Measurements from ENCODE around the gene C3orf49.
A peak's percentile ranks its signal among the peaks of the same experiment; 100 is the strongest.

C3orf49 gene, protein sequence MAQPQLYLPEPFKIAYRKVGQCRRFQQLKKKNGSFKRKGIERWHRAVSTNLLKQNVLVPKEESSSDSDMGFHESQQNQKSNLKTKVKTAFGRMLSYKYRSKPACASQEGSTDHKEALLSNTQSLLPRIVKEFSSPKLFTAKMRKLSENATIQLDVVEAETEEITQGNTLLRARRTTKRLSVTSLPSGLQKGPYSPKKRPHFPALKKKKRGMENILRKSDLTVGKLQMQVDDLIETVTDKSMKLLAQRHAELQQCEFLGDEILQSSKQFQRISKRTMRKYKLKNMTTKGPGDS

DNA sequence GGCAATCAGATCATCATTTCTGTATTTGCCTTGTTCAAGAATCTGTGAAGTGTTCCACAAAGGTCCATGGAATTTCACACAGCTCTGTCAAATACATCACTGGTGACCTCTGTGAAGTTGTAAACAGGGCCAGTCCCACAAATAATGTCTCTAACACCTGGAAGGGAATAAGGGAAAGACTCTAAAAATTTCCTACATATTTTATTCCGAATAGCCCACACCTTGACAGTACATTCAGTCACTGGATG, at the start of gene C3orf49:
TSS of gene C3orf49 (plus strand) at position 149 of the 248 bp plus-strand sequence. CDS start 173 bp downstream, outside the sequence.
- DNase-seq (ENCODE audit: low read depth) = no peak

DNA sequence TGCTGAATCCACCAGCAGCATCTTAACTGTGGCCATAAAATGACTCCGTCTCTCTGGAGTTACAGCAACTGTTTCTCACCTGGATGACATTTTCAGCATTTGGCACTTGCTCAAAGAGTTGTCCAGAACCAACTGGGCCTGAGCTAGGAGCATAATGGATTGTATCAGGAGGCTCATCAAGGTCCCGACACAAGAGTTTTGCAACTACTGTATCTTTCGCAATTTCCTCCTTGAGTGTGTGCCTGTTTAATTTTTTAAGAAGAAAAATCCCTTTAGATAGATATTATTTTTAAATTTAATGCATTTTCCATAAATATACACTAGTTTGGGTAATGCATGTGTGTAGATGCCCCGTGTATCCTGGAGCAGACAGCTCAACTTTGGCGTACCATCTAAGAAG, 44.3 kb upstream of the C3orf49 start:
- DNase-seq (ENCODE audit: low read depth) = no peak

DNA sequence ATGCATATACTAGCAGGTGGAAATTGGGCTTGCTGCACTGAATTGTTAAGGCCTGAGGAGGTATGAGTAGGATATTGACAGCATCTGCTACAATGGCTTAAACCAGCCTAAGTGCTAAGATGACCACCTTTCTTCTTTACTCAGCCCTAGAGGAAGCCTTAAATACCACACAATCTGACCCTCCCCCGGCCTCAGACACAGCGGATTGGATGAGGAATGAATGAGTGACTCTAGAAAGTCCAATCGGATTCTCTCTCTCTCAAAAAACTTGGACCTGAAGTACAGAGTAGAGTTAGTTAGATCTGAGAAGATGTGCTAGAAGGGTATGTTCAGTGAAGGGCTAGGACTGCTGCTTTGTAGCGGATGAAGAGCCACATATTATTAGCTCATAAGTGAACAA, 39.9 kb upstream of the C3orf49 start:
- no peak for DNase-seq (ENCODE audit: low read depth)

DNA sequence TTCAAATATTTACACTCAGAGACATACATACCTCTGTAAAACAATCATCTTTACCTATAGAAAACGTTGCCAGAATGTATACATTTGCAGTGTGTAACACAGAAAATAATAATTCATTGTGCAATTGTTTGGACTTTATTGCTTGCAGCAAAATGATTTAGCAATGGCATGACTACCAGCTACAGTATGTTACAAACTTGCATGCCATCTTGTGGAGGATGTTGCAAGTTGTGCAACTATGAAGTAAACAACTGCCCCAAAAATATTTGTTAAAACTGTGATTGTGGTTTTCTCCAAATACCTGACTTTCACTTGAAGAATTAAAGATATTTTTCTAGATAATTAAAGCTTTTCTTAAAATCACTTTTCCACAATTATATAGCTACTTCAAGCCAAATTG, 27.1 kb upstream of the C3orf49 start:
- DNase-seq (ENCODE audit: low read depth) = no peak

DNA sequence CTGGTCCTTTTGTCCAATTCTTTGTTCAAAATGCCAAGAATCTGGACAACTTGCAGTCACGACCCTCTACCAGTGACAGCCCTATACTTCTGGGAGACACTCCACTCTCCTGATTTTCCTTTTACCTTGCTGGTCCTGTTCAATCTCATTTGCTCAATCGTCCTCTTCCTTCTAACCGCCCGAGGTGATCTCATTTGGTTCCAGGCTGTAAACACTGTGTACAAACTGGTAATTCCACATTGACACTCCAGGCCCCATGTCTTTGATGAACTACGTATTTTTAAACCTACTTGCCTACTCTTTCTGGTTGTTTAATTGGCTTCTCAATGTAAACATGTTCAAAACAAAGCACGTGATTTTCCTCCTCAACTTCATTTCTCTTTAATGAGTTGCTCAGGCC, 23.7 kb upstream of the C3orf49 start:
- no peak for DNase-seq (ENCODE audit: low read depth)

DNA sequence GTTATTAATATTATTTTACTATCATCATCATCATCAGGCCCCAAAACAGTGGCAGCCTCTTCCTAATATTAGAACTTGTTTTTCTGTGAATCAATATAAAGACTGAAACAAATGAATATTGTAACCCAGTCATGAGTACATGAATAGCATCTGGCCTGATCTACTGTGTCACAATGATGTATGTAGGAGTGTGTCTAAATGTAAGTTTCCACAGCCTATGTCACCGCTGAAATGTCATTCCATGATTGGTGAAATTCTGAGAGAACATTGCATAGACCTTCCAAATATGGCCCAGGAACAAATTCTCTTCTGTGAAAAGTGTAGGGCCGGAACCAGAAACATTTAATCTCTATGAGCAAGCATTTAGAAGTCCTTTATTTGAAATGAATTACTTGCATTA, 20.6 kb upstream of the C3orf49 start:
- no peak for DNase-seq (ENCODE audit: low read depth)

DNA sequence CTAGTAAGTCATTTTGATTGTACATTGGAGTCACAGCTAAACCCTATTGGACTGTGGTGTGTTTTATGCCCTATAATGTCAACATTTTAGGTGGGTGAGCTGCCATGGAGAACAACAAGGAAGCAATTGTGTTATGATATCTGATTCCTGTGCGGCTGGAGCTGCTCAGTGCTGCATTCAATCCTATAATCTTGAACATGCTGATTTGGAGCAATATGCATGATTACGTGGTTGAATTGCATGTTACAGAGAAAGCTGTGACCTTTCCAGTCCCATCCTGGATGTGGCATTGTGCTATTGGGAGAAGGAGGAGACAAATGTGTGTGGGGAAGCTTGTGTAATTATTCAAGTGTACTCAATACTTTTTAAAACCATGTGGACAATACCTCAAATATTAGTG, 20.1 kb upstream of the C3orf49 start:
- DNase-seq (ENCODE audit: low read depth) = no peak

DNA sequence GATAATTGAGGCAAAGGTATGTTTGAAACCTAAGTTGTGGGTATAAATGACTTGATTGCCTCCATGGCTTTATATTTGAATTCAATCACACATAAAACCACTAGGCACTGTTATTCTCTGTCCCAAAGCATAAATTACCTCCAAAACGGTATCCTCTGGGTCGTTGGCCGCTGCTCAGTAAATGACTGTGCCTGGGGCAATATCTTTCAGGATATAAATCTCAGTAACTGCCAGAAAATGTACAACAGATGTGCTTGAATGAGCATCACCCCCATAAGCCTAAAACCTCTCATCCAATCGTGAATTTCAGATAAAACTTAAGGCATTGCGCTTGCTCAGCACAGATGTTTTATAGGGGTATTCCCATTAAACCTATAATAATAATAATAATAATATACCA, 19.0 kb upstream of the C3orf49 start:
- no peak for DNase-seq (ENCODE audit: low read depth)

DNA sequence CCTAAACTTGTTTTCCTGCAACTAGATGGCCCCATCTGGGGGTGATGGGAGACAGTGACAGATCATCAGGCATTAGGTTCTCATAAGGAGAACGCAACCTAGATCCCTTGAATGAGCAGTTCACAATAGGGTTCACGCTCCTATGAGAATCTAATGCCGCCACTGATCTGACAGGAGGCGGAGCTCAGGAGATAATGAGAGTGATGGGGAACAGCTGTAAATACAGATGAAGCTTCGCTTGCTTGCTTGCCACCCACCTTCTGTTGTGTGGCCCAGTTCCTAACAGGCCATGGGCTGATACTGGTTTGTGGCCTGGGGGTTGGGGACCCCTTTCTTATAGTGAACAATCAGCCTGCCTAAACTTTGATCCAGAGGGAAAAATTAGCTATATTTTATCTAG, 15.2 kb upstream of the C3orf49 start:
- no peak for DNase-seq (ENCODE audit: low read depth)

DNA sequence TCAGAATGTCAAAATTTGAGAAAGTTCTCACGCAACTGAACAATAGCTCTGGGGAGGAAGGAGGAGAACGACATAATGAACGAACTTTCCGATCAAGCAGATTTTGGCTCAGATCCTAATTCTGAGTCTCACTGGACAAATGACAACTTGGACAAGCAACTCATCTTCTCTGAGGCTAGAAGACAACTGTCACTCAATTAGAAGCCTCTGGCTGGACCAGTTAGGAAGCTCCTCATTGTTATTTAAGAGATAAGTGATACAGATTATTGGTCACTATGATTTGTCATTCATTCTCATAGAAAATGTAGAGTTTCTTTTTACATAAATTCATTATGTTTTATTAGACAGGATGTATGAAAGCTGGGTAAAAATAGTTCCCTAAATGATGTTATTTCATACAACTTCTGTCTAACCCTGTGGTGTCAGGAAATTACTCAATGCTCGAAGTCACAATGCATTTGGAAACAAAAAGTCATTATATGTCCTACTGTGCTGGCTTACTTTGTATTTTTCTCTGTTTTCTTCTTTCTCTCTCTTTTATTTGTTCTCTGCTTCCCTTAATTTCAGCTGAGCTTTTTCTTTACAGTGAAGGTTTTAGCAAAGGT, 11.0 kb upstream of the C3orf49 start:
- DNase-seq (ENCODE audit: low read depth) = no peak

DNA sequence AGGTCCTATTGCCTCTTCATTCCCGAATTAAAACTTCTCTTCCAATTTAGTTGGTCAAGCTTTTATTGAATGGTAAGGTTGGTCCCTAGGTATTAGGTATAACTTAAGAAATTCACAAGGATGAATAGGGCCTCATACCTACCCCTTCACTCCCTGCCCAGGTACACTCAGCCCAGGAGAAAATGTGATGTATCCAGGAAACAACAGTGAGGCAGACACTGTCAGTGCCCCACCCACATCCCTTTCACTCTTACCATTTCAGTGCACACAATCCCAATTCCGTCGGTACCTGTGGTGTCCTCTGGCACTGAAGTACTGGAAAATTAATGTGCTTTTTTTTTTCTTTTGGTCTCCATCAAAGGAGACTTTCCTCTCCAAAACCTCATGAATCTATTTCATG, 10.5 kb upstream of the C3orf49 start:
- DNase-seq (ENCODE audit: low read depth) = no peak

DNA sequence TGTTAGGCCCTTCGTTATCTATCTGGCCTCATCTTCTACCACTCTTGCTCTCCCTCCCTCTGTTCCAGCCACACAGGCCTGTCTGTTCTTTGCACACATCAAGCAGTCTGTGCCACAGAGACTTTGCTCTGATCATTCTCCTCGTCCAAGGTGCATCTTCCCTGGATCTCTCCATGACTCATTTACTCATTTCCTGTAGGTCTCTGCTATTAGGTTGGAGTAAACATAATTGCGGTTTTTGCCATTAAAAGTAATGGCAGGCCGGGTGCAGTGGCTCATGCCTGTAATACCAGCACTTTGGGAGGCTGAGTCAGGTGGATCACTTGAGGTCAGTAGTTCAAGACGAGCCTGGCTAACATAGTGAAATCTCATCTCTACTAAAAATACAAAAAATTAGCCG, 9.5 kb upstream of the C3orf49 start:
- no peak for DNase-seq (ENCODE audit: low read depth)

DNA sequence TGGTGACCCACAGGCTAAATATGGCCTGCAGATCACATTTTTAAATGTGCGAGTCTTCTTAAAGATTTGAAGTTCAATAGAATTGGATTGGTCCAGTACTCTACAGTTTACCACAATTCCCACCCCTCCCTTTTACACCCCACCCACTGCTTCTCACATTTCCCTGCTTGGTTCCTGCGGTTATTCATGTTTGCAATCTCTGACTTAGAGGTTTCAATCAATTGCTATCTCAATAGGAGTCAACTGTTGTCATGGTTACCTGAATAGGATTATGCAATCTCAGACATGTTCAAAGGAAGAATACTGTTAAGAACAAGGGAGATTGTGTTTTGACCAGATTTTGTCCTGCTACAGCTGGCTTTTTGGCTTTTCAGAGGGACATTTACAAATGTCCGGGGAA, 4.9 kb upstream of the C3orf49 start:
- no peak for DNase-seq (ENCODE audit: low read depth)

DNA sequence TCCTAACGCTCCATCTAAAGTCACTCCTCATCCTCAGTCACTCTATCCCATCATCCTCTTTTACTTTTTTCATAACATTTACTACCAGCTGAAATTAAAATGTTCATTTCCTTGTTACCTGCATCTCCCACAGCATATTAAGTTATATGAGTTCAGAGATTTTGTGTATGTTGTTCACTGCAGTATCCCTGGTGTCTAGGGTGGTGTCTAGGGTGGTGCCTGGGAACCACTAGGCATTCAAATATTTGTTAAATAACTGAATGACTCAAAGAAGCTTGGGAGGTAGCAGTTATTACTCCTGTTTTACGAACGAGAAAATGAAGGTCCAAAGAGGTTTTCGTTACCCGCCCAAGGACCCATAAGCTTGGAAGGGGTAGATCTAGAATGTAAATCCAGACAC, 1.9 kb upstream of the C3orf49 start:
- no peak for DNase-seq (ENCODE audit: low read depth)

DNA sequence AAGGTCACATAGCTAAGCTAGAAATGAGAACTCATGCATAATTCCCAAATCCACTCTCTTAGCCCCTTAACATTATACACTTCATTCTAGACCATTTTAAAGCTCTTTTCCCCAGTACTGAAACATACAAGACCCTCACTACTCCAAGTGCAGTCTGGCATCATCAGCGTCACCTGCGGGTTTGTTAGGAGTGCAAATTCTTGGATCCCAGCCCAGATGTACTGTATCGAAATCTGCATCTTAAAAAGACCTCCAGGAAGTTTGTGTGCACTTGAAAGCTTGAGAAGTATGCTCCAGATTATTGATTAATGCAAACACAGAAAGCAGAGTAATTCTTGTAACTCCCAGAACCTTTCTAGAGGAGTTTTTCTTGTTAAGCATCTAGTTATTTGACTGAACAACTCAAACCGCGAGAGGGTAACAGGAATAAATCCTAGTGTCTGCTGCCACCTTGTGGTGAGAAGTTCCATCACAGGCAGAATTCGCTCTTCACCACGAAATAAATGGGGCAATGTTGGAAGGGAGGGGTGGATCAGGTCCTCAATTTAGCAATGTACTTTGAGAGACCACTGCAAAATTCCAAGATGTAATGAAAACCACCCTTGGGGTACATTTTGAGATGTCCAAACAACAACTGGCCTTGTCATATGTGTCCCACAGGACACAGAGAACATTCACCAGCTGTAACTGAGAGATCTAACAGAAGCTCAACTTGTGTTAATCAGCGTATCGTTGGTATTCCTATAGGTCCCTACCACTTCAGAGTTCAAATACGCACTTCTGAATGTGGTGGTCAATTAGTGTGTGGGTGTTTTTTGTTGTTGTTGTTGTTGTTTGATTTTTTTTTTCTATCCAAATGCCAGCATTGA, 583 bp upstream of the C3orf49 start:
- DNase-seq (ENCODE audit: low read depth) = peak; percentile 16

DNA sequence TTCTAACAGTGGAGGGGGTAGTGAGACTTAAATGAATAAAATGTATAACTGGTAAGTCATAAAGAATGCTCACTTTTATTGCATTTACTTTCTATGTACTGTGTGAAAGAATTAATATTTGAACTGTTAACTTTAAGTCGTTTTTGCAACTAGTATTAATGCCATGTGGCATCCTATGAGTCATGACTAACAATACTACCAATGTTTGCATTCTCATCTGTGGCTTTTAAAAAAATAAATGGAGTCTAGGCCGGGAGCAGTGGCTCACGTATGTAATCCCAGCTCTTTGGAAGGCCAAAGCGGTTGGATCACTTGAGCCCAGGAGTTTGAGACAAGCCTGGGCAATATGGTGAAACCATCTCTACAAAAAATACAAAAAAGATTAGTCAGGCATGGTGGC, 5.2 kb downstream of the C3orf49 start:
- DNase-seq (ENCODE audit: low read depth) = no peak

DNA sequence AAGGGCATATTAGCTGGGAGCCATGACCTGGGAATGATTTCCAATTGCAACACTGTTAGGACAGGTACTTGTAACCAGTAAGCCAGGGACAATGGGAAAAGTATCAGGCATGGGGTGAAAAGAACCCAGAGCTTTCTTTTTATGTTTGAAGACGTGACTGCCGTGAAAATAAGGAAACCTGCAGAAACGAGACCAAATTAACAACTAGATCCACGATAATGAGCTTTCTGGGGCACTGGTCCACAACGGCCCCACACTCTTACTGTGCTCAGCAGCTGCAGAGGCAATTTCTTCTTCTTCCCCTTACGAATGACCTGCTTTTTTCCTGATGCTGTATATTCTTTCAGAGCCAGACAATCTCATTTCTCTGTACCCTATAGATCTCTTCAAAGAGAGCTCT, 11.4 kb downstream of the C3orf49 start:
- DNase-seq (ENCODE audit: low read depth) = no peak

DNA sequence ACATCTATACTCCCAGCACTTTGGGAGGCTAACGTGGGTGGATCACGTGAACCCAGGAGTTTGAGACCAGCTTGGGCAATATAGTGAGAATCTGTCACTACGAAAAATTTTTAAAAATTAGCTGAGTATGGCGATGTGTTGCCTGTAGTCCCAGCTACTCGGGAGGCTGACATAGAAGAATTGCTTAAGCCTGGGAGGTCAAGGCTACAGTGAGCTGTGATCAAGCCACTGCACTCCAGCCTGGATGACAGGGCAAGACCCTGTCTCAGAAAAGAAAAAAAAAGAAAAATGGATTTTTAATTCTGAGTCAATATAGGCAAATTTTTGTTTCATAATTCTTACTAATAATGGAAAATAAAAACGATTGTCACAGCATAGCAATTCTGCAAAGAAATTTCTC, 13.3 kb downstream of the C3orf49 start:
- no peak for DNase-seq (ENCODE audit: low read depth)

DNA sequence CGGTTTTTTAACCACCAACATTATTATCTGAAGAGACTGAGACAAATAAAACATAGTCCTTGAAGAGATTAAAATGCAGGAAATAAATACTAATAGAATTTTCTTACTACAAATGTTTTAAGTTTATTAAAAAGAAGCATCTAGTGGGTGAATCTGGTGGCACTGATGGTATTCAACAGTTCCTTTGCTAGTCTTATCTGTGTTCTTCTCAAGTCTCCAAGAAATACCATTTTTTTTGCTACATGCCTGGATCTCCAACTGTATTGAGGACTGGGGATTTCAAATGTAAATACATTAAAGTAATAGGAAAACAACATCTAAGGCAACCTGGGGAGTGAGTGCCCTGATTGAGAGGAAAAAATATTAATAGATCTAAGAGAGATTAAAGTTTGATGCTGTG, 22.6 kb downstream of the C3orf49 start:
- no peak for DNase-seq (ENCODE audit: low read depth)

DNA sequence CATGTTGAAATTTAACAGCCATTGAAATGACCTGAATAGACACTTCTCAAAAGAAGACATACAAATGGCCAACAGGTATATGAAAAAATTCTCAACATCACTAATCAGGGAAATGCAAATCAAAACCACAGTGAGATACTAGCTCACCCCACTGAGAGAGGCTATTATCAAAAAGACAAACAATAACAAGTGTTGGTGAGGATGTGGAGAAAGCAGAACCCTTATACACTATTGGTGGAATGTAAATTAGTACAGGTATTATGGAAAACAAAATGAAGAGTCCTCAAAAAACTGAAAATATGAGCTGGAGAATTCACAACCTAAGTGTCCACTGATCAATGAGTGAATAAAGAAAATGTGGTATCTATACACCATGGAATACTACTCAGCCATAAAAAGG, 23.0 kb downstream of the C3orf49 start:
- no peak for DNase-seq (ENCODE audit: low read depth)

DNA sequence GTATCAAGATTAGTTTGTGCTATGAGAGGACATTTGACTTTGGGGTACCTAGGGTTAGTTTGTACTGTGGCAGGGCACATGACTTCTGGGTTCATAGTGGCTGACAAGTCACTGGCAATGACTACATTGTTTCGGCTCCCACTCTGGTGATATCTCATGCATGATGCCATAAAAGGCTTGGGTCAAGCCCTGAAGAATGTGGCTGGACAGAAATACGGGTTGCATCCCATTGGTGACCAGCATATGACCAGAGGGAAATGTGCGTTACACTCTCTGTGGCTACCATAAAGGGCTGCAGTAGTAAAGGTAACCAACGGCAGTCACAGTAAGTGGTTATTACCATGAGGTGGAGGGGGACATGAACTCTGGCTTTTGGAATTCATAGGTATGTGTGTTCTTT, 26.1 kb downstream of the C3orf49 start:
- DNase-seq (ENCODE audit: low read depth) = no peak

DNA sequence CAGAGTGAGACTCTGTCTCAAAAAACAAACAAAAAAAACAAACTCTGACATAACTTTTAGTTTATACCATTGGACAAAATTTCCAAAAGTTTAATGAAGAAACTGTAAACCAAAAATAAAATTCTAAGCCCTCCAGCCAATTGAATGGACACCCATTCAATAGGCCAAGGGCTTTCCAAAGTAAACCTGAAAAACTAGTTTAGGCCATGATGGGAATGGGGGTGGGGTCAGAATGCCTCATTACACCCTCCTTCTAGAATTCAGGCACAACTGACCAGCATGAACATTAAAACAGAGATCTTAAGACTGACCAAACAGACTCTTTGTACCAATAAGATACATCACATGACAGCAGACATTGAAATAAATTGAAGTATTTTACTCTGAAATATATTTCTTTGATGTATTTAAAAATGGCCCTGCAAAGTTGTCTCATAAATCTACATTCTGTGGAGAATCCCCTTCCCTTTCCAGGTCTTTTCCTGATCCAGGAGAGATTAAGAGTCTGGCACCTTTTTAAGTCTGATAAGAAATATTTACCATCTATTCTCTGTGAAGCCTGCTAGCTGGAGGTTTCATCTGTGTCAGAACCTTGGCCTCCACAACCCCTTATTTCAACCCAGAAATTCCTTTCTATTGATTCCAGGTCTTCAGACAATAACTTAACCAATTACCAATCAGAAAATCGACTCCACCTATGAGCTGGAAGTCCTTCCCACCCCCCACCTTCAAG, 28.8 kb downstream of the C3orf49 start:
- DNase-seq (ENCODE audit: low read depth) = no peak

DNA sequence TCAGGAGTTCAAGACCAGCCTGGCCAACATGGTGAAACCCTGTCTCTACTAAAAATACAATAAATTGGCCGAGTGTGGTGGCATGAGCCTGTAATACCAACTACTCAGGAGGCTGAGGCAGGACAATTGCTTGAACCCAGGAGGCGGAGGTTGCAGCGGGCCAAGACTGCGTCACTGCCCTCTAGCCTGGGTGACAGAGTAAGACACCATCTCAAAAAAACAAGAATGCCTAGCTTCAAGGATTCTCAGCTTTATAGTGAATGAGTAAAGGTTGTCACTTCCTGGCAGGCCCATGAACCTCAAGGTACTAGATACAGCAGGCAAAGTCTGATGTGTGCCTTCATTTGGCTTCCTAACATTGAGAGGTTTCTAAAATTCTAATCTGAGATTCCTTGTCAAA, 30.1 kb downstream of the C3orf49 start:
- no peak for DNase-seq (ENCODE audit: low read depth)

Measured in stimulated activated CD8-positive, alpha-beta memory T cell treated with anti-CD3 and anti-CD28 coated beads, Interleukin-12 subunit alpha, Interleukin-12 subunit beta, amount 100 ng/mL, for 4 hours (primary cell).